K562 (cell line): ENCODE results near the gene CDCA7. TPM values are rescaled to one million over a fixed set of nuclear protein-coding genes. Genes with fewer than 3 reads are reported as not detected.
A peak's percentile ranks its signal among the peaks of the same experiment; 100 is the strongest.

Source experiments
- ATAC-seq: fragments of 200-7000 bp; cut with Tn5 transposase; 3 replicates; pipeline ENCODE4 v1.9.1; 2020; ENCODE audit warnings: moderate library complexity
- BruUV-seq: library from RNA; stranded (reverse); fragments of 400-500 nt; replicated peaks from 2 replicates; lab custom pipeline; 2021; lab: Mats Ljungman, UMichigan
- CTCF ChIA-PET: fragments of 300-600 bp; formaldehyde crosslinking; extraction: SDS; loops from one replicate; lab custom pipeline; 2021; ENCODE audit warnings: low intra/inter-chr PET ratio; lab: Yijun Ruan, JAX
- POLR2A ChIA-PET: fragments of 300-600, 350-650 bp; sonication (Branson Sonifier 250); formaldehyde crosslinking; extraction: SDS; loops from one replicate; lab custom pipeline; 2021; ENCODE audit warnings: antibody characterized with exemption, inconsistent platforms; lab: Yijun Ruan, JAX
- DNase-seq, 4 experiments: peaks; one replicate each; pipeline versions ENCODE4 v3.0.0 to v3.0.0-alpha.2; 2011 to 2018; ENCODE audit warnings: low spot score in 3 of 4, mixed read lengths in 3 of 4; ENCODE audit errors: extremely low read depth in 1 of 4
- FAIRE-seq: peaks from 2 replicates; lab custom pipeline; 2011; peaks lifted over from hg19 to GRCh38; lab: Jason Lieb, UNC
- H2AFZ ChIP-seq: 2 replicates; pipeline ENCODE4 v1.6.0; 2011; ENCODE audit warnings: low read depth, low read length, control low read depth, inconsistent platforms
- H3K27ac ChIP-seq: fragments of 200-600 bp; 3 replicates; pipeline ENCODE4 v1.8.0; 2011; ENCODE audit warnings: low read depth, mild to moderate bottlenecking, control low read depth, inconsistent platforms, low read length, moderate library complexity, mixed read lengths; ENCODE audit errors: extremely low read depth
- H3K27me3 ChIP-seq, 2 experiments: fragments of 300-600 bp in 1 of 2; 2 replicates in 1 of 2; 3 replicates in 1 of 2; pipeline versions ENCODE4 v1.6.0 to v1.8.0; 2011; ENCODE audit warnings: inconsistent platforms in 2 of 2, low read length in 2 of 2, mild to moderate bottlenecking in 1 of 2, mixed read lengths in 1 of 2, moderate library complexity in 1 of 2; ENCODE audit not compliant: control insufficient read depth in 2 of 2, insufficient read depth in 2 of 2
- H3K36me3 ChIP-seq: fragments of 300-600 bp; 3 replicates; pipeline ENCODE4 v1.8.0; 2011; ENCODE audit warnings: mild to moderate bottlenecking, low read length, inconsistent platforms; ENCODE audit not compliant: control insufficient read depth, insufficient read depth
- H3K4me1 ChIP-seq, 2 experiments: fragments of 200-600 bp in 1 of 2; replicated peaks in 1 of 2; 2 replicates in 1 of 2; 3 replicates in 1 of 2; pipeline versions ENCODE4 v1.5.1 to v1.8.0; 2011; ENCODE audit warnings: inconsistent platforms in 2 of 2, low read length in 2 of 2, mild to moderate bottlenecking in 1 of 2, mixed read lengths in 1 of 2, moderate library complexity in 1 of 2; ENCODE audit not compliant: control insufficient read depth in 2 of 2, insufficient read depth in 2 of 2
- H3K4me2 ChIP-seq: 2 replicates; pipeline ENCODE4 v1.6.1; 2011; ENCODE audit warnings: low read length, control low read depth, inconsistent platforms, mixed read lengths; ENCODE audit not compliant: insufficient read depth
- H3K4me3 ChIP-seq: fragments of 200-600 bp; sonication (generic), shearing (Covaris generic); 2 replicates; pipeline ENCODE4 v1.5.1; 2016; ENCODE audit warnings: control low read depth, inconsistent platforms
- H3K79me2 ChIP-seq: fragments of 200-600 bp; 3 replicates; pipeline ENCODE4 v1.8.0; 2011; ENCODE audit warnings: low read length, inconsistent platforms; ENCODE audit not compliant: control insufficient read depth, insufficient read depth
- H3K9ac ChIP-seq, 2 experiments: 2 replicates each; pipeline versions ENCODE4 v1.6.0 to v1.6.1; 2011; ENCODE audit warnings: low read depth in 2 of 2, low read length in 2 of 2, control low read depth in 1 of 2, inconsistent platforms in 1 of 2, mild to moderate bottlenecking in 1 of 2, mixed read lengths in 1 of 2; ENCODE audit not compliant: insufficient read depth in 1 of 2
- H3K9me1 ChIP-seq: one replicate; pipeline ENCODE4 v1.6.0; 2011; ENCODE audit warnings: inconsistent platforms, mild to moderate bottlenecking, low read length, moderate library complexity; ENCODE audit not compliant: control insufficient read depth, insufficient read depth
- H3K9me3 ChIP-seq: replicated peaks from 2 replicates; pipeline ENCODE4 v1.5.1; 2011; ENCODE audit warnings: low read depth, low read length, inconsistent platforms; ENCODE audit not compliant: control insufficient read depth, insufficient read depth
- H4K20me1 ChIP-seq: replicated peaks from 2 replicates; pipeline ENCODE4 v1.6.1; 2011; ENCODE audit warnings: low read length, inconsistent platforms, mixed read lengths; ENCODE audit not compliant: control insufficient read depth, insufficient read depth
- CEBPB ChIP-seq: fragments of 450-650 bp; IDR thresholded peaks from 2 replicates; pipeline ENCODE4 v1.6.1; 2016; ENCODE audit warnings: missing genetic modification characterization, missing compliant biosample characterization
- HNRNPLL ChIP-seq: fragments of 200-400 bp; formaldehyde crosslinking; IDR thresholded peaks from 2 replicates; pipeline ENCODE4 v1.6.1; 2017; ENCODE audit warnings: low read length, low read depth, mild to moderate bottlenecking; ENCODE audit not compliant: poor library complexity, severe bottlenecking
- IRF1 ChIP-seq: sonication (generic); formaldehyde crosslinking; IDR thresholded peaks from 2 replicates; pipeline ENCODE4 v1.8.0; 2022; ENCODE audit warnings: missing genetic modification reagents, mild to moderate bottlenecking, borderline replicate concordance
- MYNN ChIP-seq, 2 experiments: sonication (generic); formaldehyde crosslinking in 1 of 2; IDR thresholded peaks; 2 replicates each; pipeline versions ENCODE4 v1.5.0 to v1.6.1; 2016 to 2020; ENCODE audit warnings: antibody characterized with exemption in 1 of 2, missing genetic modification reagents in 1 of 2
- XRCC5 ChIP-seq: fragments of 200-400 bp; formaldehyde crosslinking; IDR thresholded peaks from 2 replicates; pipeline ENCODE4 v1.6.1; 2017; ENCODE audit warnings: low read depth, mild to moderate bottlenecking, low read length
- WGBS: fragments of 100-300 bp; shearing (Covaris generic); methylation state at CpG from one replicate; pipeline ENCODE4 v1.1.6; 2016; ENCODE audit warnings: low coverage, mixed read lengths; ENCODE audit not compliant: insufficient coverage; ENCODE audit errors: missing lambda C conversion rate; 5-methylcytosine and 5-hydroxymethylcytosine counted together
- in situ Hi-C: fragments of 300-500 bp; cut with MboI; formaldehyde crosslinking; loops from 4 replicates; pipeline ENCODE4 v1.15.0; 2018; ENCODE audit warnings: inconsistent platforms, mixed read lengths
- intact Hi-C: fragments of 100-400 bp; cut with micrococcal nuclease; formaldehyde crosslinking; loops from 2 replicates; pipeline ENCODE4 v1.14.2; 2022
- polyA plus RNA-seq, 8 experiments: library from polyadenylated mRNA; depleted of rRNA in 4 of 8; stranded (reverse) in 5 of 8; unstranded in 3 of 8; fragments of >200 nt; fragmentation: Nextera tagmentation in 2 of 8; fragmentation: Illumina TruSeq in 1 of 8; extraction: Ambion mirVana in 2 of 8; extraction: Trizol in 1 of 8; gene quantifications; 2 replicates each; pipeline versions ENCODE4 v1.2.1 to v1.2.3, GENCODE V29; 2011 to 2014; ENCODE audit warnings: inconsistent platforms in 1 of 8, missing spikeins in 1 of 8
- total RNA-seq, 7 experiments: library from RNA; depleted of rRNA in 6 of 7; stranded (reverse); fragments of >200 nt in 6 of 7; fragmentation: Illumina TruSeq in 2 of 7; extraction: Trizol in 2 of 7; gene quantifications; 2 replicates each; pipeline versions ENCODE4 v1.2.1 to v1.2.3, GENCODE V29; 2011 to 2021; ENCODE audit warnings: low replicate concordance in 1 of 7
- TF ChIP-seq, protein P1 (sequence below): fragments of 450-650 bp; formaldehyde crosslinking; IDR thresholded peaks from 2 replicates; pipeline ENCODE4 v1.4.0; 2020; ENCODE audit warnings: mild to moderate bottlenecking, moderate library complexity
- TF ChIP-seq, protein P2 (sequence below), 3 experiments: IDR thresholded peaks in 2 of 3; conservative IDR thresholded peaks in 1 of 3; 2 replicates each; pipeline ENCODE4 v1.5.1; 2011 to 2012; ENCODE audit warnings: low read length in 3 of 3, mild to moderate bottlenecking in 3 of 3, control low read depth in 2 of 3, improper control_type of control experiment in 1 of 3, inconsistent platforms in 1 of 3, low read depth in 1 of 3, mixed read lengths in 1 of 3, moderate library complexity in 1 of 3; ENCODE audit not compliant: insufficient read depth in 2 of 3

CDCA7 gene
- total and polyA plus RNA-seq, 9 of the 15 experiments (the other 6 are each of a cell fraction or from before 2014, with no cell fraction given) = 28.5 to 122 (median 51.0) TPM

DNA sequence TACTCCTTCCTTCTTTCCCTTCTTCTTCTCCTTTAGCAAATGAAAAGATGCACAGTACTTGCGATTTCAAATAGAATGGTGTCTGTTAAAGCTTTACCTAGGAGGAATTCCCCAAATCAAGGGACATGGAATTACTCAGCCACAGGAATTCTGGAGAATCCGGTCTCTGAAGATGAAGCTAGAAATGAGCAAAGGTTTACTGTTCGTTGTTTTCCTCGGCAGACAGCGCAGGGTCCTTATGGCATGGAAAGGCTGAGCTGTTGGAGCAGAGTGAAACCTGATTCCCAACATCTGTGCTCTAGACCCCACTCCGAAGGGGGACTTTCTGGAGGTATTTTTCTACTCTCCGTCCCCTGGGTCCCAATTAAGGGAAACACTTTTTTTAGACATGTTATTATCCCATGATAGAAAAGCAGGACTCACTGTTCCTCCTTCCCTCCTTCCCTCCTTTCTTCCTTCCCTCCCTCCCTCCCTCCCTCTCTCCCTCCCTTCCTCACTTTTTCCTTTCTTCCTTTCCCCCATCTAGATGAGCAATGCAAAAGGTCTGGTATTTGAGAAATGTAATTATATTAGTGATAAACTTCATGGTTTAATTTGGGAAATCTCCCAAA lies 47.1 kb downstream of the CDCA7 start:
- H3K36me3 ChIP-seq = no peaks in the 10 kb centered on the region
- H3K9me1 ChIP-seq = no peaks in the 10 kb centered on the region
- H3K27me3 ChIP-seq = peaks cover 31 to 42% of the 10 kb centered on the region in 2 experiments
- H3K4me2 ChIP-seq = no peak overlapping the region
- ChIA-PET CTCF (interaction anchor here (0.6 to 3.8 kb wide), 8 partner anchors 13 to 1585 kb away, joined by 3 to 11 read pairs (median 4); no protein-coding TSS in a partner anchor), POLR2A (interaction anchor here (0.6 to 1.0 kb wide), 2 partner anchors 10 to 146 kb away, joined by 3 to 4 read pairs; no protein-coding TSS in a partner anchor)
- DNase-seq (no peak), ATAC-seq (no peak), FAIRE-seq (no peak)
- H3K4me1 ChIP-seq = no peaks in the 10 kb centered on the region
- no peaks in the 10 kb centered on the region for H4K20me1 ChIP-seq
- no TSS peak for BruUV-seq
- no peak overlapping the region for H3K9ac ChIP-seq
- WGBS = under 1% methylated on average over 7 of the region's 7 CpGs
- no peak overlapping the region for H3K27ac ChIP-seq
- H3K9me3 ChIP-seq = no peaks in the 10 kb centered on the region
- in situ Hi-C loops = loop anchor here (5.0 kb wide), 1 partner anchor 945 kb away; no protein-coding TSS in a partner anchor
- H3K4me3 ChIP-seq = no peak overlapping the region
- intact Hi-C loops = loop anchor here (1.0 to 5.0 kb wide), 5 partner anchors 47 to 943 kb away; no protein-coding TSS in a partner anchor
- H2AFZ ChIP-seq = no peak overlapping the region
- H3K79me2 ChIP-seq = no peaks in the 10 kb centered on the region
- no peak for TF ChIP-seq CEBPB (tag)
- TF ChIP-seq HNRNPLL = no peak

DNA sequence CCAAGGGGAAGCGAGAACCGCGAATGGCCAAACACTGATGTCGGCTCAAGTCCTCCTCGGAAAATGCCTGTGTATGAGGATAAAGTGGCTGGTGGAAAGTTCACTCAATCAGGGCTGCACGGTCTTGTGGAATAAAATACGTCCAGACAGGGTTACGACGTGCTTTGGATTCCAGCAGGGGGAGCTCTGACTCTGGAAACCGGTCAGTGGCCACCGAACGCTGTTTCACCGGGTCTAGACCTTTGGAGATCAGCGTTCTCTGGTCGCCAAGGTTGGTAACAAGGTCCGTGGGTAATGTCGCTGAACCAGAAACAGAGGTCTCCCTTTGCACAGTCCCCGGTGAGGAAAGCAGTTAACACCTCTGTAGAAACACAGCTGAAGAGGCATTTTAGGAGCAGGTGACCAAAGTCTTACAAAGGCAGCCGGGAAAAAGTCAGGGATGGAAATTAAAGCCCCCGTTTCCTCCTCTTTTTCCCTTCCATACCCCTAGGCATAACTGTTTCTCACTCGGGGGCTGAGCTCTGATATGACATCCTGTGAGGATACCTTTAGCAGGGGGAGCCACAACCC lies 47.8 kb downstream of the CDCA7 start:
- 2% methylated on average over 21 of the region's 21 CpGs for WGBS
- intact Hi-C loops (loop anchor here (1.0 to 5.0 kb wide), 4 partner anchors 47 to 943 kb away; no protein-coding TSS in a partner anchor), in situ Hi-C loops (loop anchor here (5.0 kb wide), 1 partner anchor 945 kb away; no protein-coding TSS in a partner anchor)
- TF ChIP-seq IRF1 (CRISPR knock-in tag) (no peak), XRCC5 (peak; percentile 27; the same call in 1 of the 2 replicates), MYNN (IDR thresholded peaks at IDR 0.05) (no peak), MYNN (CRISPR knock-in tag; IDR thresholded peaks at IDR 0.05) (no peak)
- TF ChIP-seq, protein P1, sequence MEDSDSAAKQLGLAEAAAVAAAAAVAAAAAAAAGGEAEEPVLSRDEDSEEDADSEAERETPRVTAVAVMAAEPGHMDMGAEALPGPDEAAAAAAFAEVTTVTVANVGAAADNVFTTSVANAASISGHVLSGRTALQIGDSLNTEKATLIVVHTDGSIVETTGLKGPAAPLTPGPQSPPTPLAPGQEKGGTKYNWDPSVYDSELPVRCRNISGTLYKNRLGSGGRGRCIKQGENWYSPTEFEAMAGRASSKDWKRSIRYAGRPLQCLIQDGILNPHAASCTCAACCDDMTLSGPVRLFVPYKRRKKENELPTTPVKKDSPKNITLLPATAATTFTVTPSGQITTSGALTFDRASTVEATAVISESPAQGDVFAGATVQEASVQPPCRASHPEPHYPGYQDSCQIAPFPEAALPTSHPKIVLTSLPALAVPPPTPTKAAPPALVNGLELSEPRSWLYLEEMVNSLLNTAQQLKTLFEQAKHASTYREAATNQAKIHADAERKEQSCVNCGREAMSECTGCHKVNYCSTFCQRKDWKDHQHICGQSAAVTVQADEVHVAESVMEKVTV (CRISPR knock-in tag) = peak; percentile 86
- TF ChIP-seq, protein P2, sequence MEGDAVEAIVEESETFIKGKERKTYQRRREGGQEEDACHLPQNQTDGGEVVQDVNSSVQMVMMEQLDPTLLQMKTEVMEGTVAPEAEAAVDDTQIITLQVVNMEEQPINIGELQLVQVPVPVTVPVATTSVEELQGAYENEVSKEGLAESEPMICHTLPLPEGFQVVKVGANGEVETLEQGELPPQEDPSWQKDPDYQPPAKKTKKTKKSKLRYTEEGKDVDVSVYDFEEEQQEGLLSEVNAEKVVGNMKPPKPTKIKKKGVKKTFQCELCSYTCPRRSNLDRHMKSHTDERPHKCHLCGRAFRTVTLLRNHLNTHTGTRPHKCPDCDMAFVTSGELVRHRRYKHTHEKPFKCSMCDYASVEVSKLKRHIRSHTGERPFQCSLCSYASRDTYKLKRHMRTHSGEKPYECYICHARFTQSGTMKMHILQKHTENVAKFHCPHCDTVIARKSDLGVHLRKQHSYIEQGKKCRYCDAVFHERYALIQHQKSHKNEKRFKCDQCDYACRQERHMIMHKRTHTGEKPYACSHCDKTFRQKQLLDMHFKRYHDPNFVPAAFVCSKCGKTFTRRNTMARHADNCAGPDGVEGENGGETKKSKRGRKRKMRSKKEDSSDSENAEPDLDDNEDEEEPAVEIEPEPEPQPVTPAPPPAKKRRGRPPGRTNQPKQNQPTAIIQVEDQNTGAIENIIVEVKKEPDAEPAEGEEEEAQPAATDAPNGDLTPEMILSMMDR (IDR thresholded peaks at IDR 0.05 in 2 of 3, conservative IDR thresholded peaks at IDR 0.05 in 1 of 3; ENCODE audit: insufficient read depth in 2 of 3, low read depth in 1 of 3, low read length in 3 of 3) = peak; percentile 93 to 96 (median 94)

More for the DNA sequence above, 47.8 kb downstream of the CDCA7 start:
- ChIA-PET CTCF (interaction anchor here (0.6 to 3.8 kb wide), 7 partner anchors 13 to 1584 kb away, joined by 3 to 11 read pairs (median 4); no protein-coding TSS in a partner anchor), POLR2A (interaction anchor here (0.6 to 1.0 kb wide), 3 partner anchors 10 to 146 kb away, joined by 3 to 4 read pairs (median 3); no protein-coding TSS in a partner anchor)
- H3K4me2 ChIP-seq = no peak overlapping the region; the same call in 1 of the 2 replicates
- DNase-seq (peak; percentile 71 to 88 (median 80)), FAIRE-seq (peak; percentile 94), ATAC-seq (peak; percentile 98)
- no peaks in the 10 kb centered on the region for H3K9me3 ChIP-seq
- H3K36me3 ChIP-seq = no peaks in the 10 kb centered on the region
- H2AFZ ChIP-seq = 0 out of 2 replicates have a peak overlapping the region, but pooled peaks have one; percentile 30
- no peaks in the 10 kb centered on the region for H3K9me1 ChIP-seq
- no peaks in the 10 kb centered on the region for H4K20me1 ChIP-seq
- no peaks in the 10 kb centered on the region for H3K79me2 ChIP-seq
- no TSS peak for BruUV-seq
- peaks cover 29 to 40% of the 10 kb centered on the region in 2 experiments for H3K27me3 ChIP-seq
- no peak overlapping the region for H3K4me3 ChIP-seq
- no peak overlapping the region for H3K27ac ChIP-seq
- no peak overlapping the region for H3K9ac ChIP-seq
- no peaks in the 10 kb centered on the region for H3K4me1 ChIP-seq
